ENCODE results near the gene CCT7.

DNA sequence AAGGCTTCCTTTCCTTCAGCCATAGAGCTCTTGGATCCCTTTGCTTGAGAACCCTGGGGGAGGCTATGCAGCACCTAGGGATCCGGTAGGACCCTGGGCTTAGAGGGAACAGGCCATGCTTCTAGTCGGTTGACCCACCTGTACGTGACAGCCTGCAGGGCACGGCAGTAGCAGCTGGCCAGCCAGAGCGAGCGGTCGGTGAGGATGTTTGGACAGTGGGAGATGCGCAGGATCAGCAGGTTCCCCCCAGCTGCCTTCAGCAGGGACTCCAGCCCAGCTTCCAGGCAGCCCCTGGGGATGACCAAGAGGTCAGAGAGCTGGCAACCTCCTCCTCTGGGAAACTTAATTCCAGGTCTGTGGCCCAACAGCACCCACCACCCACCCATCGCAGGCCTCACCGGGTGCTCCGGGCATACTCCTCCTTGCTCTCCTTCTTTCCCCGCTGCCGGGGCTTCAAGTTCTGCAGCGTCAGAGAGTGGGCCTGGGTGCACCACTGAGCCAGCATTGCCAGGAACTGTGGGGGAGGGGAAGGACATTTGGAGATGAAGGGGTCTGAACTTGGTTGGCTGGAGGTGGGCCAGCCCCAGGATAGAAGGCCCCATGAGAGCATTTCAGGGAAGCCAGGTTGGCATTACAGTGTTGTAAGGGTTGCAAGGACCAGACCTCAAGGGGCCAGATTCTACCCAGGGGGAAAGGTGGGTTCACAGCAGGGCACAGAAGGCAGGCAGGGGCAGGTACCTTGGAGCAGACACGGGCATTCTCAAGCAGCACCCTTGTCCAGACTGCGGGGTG, 29.6 kb downstream of the CCT7 start:
- TF ChIP-seq GATA2 (IDR thresholded peaks at IDR 0.05; ENCODE audit: low read depth, low read length) (no peak), GATA3 (IDR thresholded peaks at IDR 0.05; ENCODE audit: low read depth, low read length) (no peak)

Measured in SH-SY5Y (cell line).